Vagina (tissue), 2 donors: ENCODE measurements around the gene ATG2B.

Source experiments
- CTCF ChIP-seq, 3 experiments: fragments of 450-650 bp in 2 of 3; fragments of 200-600 bp in 1 of 3; sonication (generic) in 1 of 3; IDR thresholded peaks; one replicate each; pipeline ENCODE4 v1.5.1; 2017 to 2019; ENCODE audit warnings: antibody characterized with exemption in 3 of 3, mild to moderate bottlenecking in 2 of 3, moderate library complexity in 2 of 3
- POLR2A ChIP-seq, 2 donors: fragments of 450-650 bp; IDR thresholded peaks; one replicate each; pipeline ENCODE4 v1.6.1; 2017; ENCODE audit warnings: antibody characterized with exemption in 2 of 2, mild to moderate bottlenecking in 2 of 2, moderate library complexity in 2 of 2
- POLR2AphosphoS5 ChIP-seq, 2 donors: sonication (generic); formaldehyde crosslinking; IDR thresholded peaks; one replicate each; pipeline ENCODE4 v1.9.0; 2017; ENCODE audit warnings: antibody characterized with exemption in 2 of 2, mild to moderate bottlenecking in 2 of 2, low read depth in 1 of 2; ENCODE audit not compliant: insufficient read depth in 1 of 2

- no peak for TF ChIP-seq CTCF (IDR thresholded peaks at IDR 0.05)
- no peak for TF ChIP-seq POLR2A (IDR thresholded peaks at IDR 0.05)
- no peak for TF ChIP-seq POLR2AphosphoS5 (IDR thresholded peaks at IDR 0.05; ENCODE audit: insufficient read depth in 1 of 2, low read depth in 1 of 2)
Measured at GRCh38 chr14:96272777-96273473, 90.2 kb downstream of the ATG2B start.
